Stomach (tissue), 9 donors: ENCODE measurements around the gene FCN3. TPM values are rescaled to one million over a fixed set of nuclear protein-coding genes. Genes with fewer than 3 reads are reported as not detected.

Experiments
- DNase-seq, 2 donors: peaks; one replicate each; pipeline versions ENCODE4 v3.0.0 to v3.0.0-alpha.2; 2013 to 2019
- H3K27ac ChIP-seq, 5 donors: fragments of 200-600 bp in 4 of 5; sonication (generic) in 4 of 5; one replicate each; pipeline ENCODE4 v1.5.1; 2013 to 2019; ENCODE audit warnings: mild to moderate bottlenecking in 1 of 5, moderate library complexity in 1 of 5
- H3K27me3 ChIP-seq, 3 donors: fragments of 200-600 bp; sonication (generic); one replicate each; pipeline ENCODE4 v1.5.1; 2017 to 2019; ENCODE audit warnings: mixed run types in 1 of 3
- H3K36me3 ChIP-seq, 4 donors: fragments of 200-600 bp; sonication (generic); 1 replicate in 3 of 4; 2 replicates in 1 of 4; pipeline ENCODE4 v1.5.1; 2016 to 2019
- H3K4me1 ChIP-seq, 4 donors: fragments of 200-600 bp; sonication (generic); one replicate each; pipeline ENCODE4 v1.5.1; 2016 to 2019
- H3K4me3 ChIP-seq, 4 donors: fragments of 200-600 bp; sonication (generic) in 3 of 4; one replicate each; pipeline ENCODE4 v1.5.1; 2016 to 2019; ENCODE audit warnings: mild to moderate bottlenecking in 1 of 4
- H3K9me3 ChIP-seq, 4 donors: fragments of 200-600 bp; sonication (generic); one replicate each; pipeline ENCODE4 v1.5.1; 2016 to 2019
- CTCF ChIP-seq, 7 experiments: fragments of 450-650 bp in 4 of 7; fragments of 200-600 bp in 3 of 7; sonication (generic) in 3 of 7; IDR thresholded peaks; one replicate each; pipeline ENCODE4 v1.5.1; 2016 to 2019; ENCODE audit warnings: antibody characterized with exemption in 7 of 7, control low read depth in 2 of 7, mild to moderate bottlenecking in 1 of 7
- EP300 ChIP-seq: sonication (generic); formaldehyde crosslinking; IDR thresholded peaks from one replicate; pipeline ENCODE4 v1.6.1; 2017; ENCODE audit warnings: antibody characterized with exemption
- POLR2A ChIP-seq, 4 donors: fragments of 450-650 bp; IDR thresholded peaks; one replicate each; pipeline ENCODE4 v1.6.1; 2016; ENCODE audit warnings: antibody characterized with exemption in 4 of 4, control low read depth in 2 of 4, mild to moderate bottlenecking in 1 of 4, moderate library complexity in 1 of 4
- POLR2AphosphoS5 ChIP-seq, 3 donors: sonication (generic); formaldehyde crosslinking; IDR thresholded peaks; one replicate each; pipeline ENCODE4 v1.6.1; 2016; ENCODE audit warnings: antibody characterized with exemption in 3 of 3
- WGBS, 5 donors: extraction: QIAGEN DNeasy Blood & Tissue Kit in 3 of 5; methylation state at CpG; one replicate each; pipeline versions ENCODE4 v1.1.5 to v1.1.7; 2013 to 2018; 5-methylcytosine and 5-hydroxymethylcytosine counted together
- intact Hi-C: fragments of 100-400 bp; cut with DNase I; formaldehyde crosslinking; loops from one replicate; pipeline ENCODE4 v1.15.1; 2023; ENCODE audit warnings: low total_unique reads
- polyA plus RNA-seq, 3 donors: library from polyadenylated mRNA; stranded (reverse); fragments of 200-250 nt; gene quantifications; one replicate each; pipeline ENCODE4 v1.2.3, GENCODE V29; 2013
- total RNA-seq, 5 donors: library from RNA; depleted of rRNA; stranded (reverse); fragments of >200 nt; gene quantifications; one replicate each; pipeline versions ENCODE4 v1.1.0 to v1.2.3, GENCODE V29; 2014 to 2016
- donor health status: healthy with polysubstance abuse.
- donor health status: Bipolar disorder and iron deficiency.
- donor health status: healthy.

FCN3 gene
- total and polyA plus RNA-seq, 8 donors = 0.55 to 15.2 (median 4.6) TPM; not detected in 2

- no peak for TF ChIP-seq CTCF (IDR thresholded peaks at IDR 0.05)
- no peak for TF ChIP-seq EP300
- TF ChIP-seq POLR2AphosphoS5 (IDR thresholded peaks at IDR 0.05) = no peak
- TF ChIP-seq POLR2A (IDR thresholded peaks at IDR 0.05) = no peak
- Histone ChIP-seq H3K27ac (peak overlapping the region in 1 of 5 donors; percentile 80), H3K4me3 (no peak overlapping the region), H3K4me1 (peaks cover 33 to 73% (median 56%) of the 10 kb centered on the region in 4 donors), H3K36me3 (peaks cover under 1 to 16% (median 11%) of the 10 kb centered on the region in 4 donors), H3K27me3 (no peaks in the 10 kb centered on the region), H3K9me3 (no peaks in the 10 kb centered on the region)
- whole genome bisulfite sequencing, 5 donors = 80 to 89% (median 86%) methylated on average over 5 of the region's 5 CpGs
- no peak for DNase-seq
- intact Hi-C loops = no loop called here
Measured at GRCh38 chr1:27400963-27401341, 26.3 kb upstream of the FCN3 start.

- Histone ChIP-seq H3K9me3 (no peaks in the 10 kb centered on the region), H3K4me1 (peaks cover 36 to 72% (median 54%) of the 10 kb centered on the region in 4 donors), H3K27me3 (no peaks in the 10 kb centered on the region), H3K4me3 (no peak overlapping the region), H3K36me3 (peaks cover 0 to 16% (median 11%) of the 10 kb centered on the region in 4 donors), H3K27ac (no peak overlapping the region)
- TF ChIP-seq POLR2AphosphoS5 (IDR thresholded peaks at IDR 0.05) = no peak
- TF ChIP-seq POLR2A (IDR thresholded peaks at IDR 0.05) = no peak
- no peak for TF ChIP-seq EP300
- no peak for TF ChIP-seq CTCF (IDR thresholded peaks at IDR 0.05)
- intact Hi-C loops = no loop called here
- peak in 1 of 2 donors; percentile 44 for DNase-seq
- WGBS, 5 donors = 24 to 46% (median 40%) methylated on average over 13 of the region's 13 CpGs
Measured at GRCh38 chr1:27400082-27400962, 25.7 kb upstream of the FCN3 start.

- Histone ChIP-seq H3K4me3 (no peak overlapping the region), H3K27ac (no peak overlapping the region), H3K9me3 (no peaks in the 10 kb centered on the region), H3K4me1 (peaks cover 35 to 67% (median 51%) of the 10 kb centered on the region in 4 donors), H3K36me3 (peaks cover 0 to 7% (median 5%) of the 10 kb centered on the region in 4 donors), H3K27me3 (no peaks in the 10 kb centered on the region)
- peak in 1 of 2 donors; percentile 80 for DNase-seq
- TF ChIP-seq CTCF (IDR thresholded peaks at IDR 0.05) (no peak), POLR2A (IDR thresholded peaks at IDR 0.05) (no peak), POLR2AphosphoS5 (IDR thresholded peaks at IDR 0.05) (no peak), EP300 (no peak)
- intact Hi-C loops = loop anchor here (5.0 kb wide), 1 partner anchor 208 kb away; no protein-coding TSS in a partner anchor
- WGBS, 5 donors = 36 to 55% (median 41%) methylated on average over 9 to 19 of the region's 19 CpGs
Measured at GRCh38 chr1:27399251-27400025, 24.8 kb upstream of the FCN3 start.

- H3K4me3 ChIP-seq = no peak overlapping the region
- no peak for TF ChIP-seq POLR2AphosphoS5 (IDR thresholded peaks at IDR 0.05)
- no peak for TF ChIP-seq EP300
- no peak for TF ChIP-seq CTCF (IDR thresholded peaks at IDR 0.05)
- TF ChIP-seq POLR2A (IDR thresholded peaks at IDR 0.05) = no peak
Measured at GRCh38 chr1:27398405-27399149, 24.0 kb upstream of the FCN3 start.

More at GRCh38 chr1:27398405-27399149, 24.0 kb upstream of the FCN3 start:
- intact Hi-C loops = loop anchor here (5.0 kb wide), 1 partner anchor 209 kb away; no protein-coding TSS in a partner anchor
- H3K36me3 ChIP-seq = peaks cover 0 to under 1% (median 0%) of the 10 kb centered on the region in 4 donors
- no peaks in the 10 kb centered on the region for H3K27me3 ChIP-seq
- H3K27ac ChIP-seq = no peak overlapping the region
- 53 to 75% (median 68%) methylated on average over 1 to 4 of the region's 4 CpGs for WGBS, 5 donors
- no peak for DNase-seq
- H3K9me3 ChIP-seq = no peaks in the 10 kb centered on the region
- H3K4me1 ChIP-seq = peaks cover 26 to 58% (median 43%) of the 10 kb centered on the region in 4 donors
